ENCODE results near the gene UCHL3. TPM values are rescaled to one million over a fixed set of nuclear protein-coding genes. Genes with fewer than 3 reads are reported as not detected.

The UCHL3 gene
- polyA plus RNA-seq, 1 donor from 2014 or later = 47.1 TPM

DNA sequence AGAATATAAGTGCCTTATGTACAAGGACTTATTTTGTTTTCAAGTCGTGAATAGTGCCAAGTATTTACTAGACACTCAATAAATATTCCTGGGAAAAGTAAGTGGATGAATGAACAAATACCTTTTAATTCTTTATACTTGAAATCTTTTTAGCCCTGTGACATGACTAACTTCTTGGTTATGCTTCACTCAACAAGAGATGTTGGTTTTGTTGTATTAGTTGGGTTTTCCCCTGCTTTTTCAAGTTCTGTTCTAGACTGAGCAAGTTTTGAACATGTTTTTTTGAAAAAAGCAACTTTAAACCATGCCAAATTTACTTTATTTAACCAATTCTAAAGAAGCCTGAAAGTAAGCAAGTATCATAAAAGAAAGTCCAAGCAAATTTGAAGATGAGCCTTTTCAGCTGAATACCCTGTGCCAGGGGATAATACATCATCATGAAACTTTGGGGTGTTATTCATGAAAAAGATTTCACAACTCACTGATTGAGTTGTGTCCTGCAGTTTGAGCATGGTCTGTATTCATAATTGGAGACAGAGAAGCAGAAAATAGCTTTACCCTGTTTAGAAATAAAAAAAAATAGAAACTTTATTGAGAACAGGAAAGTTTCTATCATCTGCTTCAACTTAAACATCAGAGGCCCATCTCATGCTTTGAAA is 97.7 kb downstream of the UCHL3 start:
- Histone ChIP-seq H3F3A (ENCODE audit: insufficient read depth, low read length, poor library complexity, severe bottlenecking) (no peaks in the 10 kb centered on the region), H3K9ac (ENCODE audit: low read length) (no peak overlapping the region), H4K20me1 (ENCODE audit: insufficient read depth) (no peaks in the 10 kb centered on the region), H2AFZ (ENCODE audit: low read depth, low read length) (no peak overlapping the region), H3K36me3 (ENCODE audit: insufficient read depth, low read length) (no peaks in the 10 kb centered on the region), H3K9me2 (ENCODE audit: insufficient read depth, low read length) (no peaks in the 10 kb centered on the region), H3K4me3 (ENCODE audit: low read length) (no peak overlapping the region), H3K4me2 (ENCODE audit: low read length) (no peak overlapping the region), H3K79me2 (replicated peaks; ENCODE audit: insufficient read depth, low read length) (no peaks in the 10 kb centered on the region), H3K27ac (ENCODE audit: low read length) (no peak overlapping the region), H3K27me3 (ENCODE audit: insufficient read depth, low read depth, low read length) (no peaks in the 10 kb centered on the region), H3K9me3 (ENCODE audit: low read length) (no peaks in the 10 kb centered on the region)
- TF ChIP-seq EP300 (conservative IDR thresholded peaks at IDR 0.05; ENCODE audit: poor library complexity, severe bottlenecking) = no peak
- TF ChIP-seq TAF1 (IDR thresholded peaks at IDR 0.05; ENCODE audit: low read depth) = no peak
- no peak for TF ChIP-seq EZH2 (IDR thresholded peaks at IDR 0.05; ENCODE audit: borderline replicate concordance, insufficient read depth, low read length, poor library complexity, severe bottlenecking)
- TF ChIP-seq SMC3 (conservative IDR thresholded peaks at IDR 0.05; ENCODE audit: poor library complexity) = no peak
- no peak for TF ChIP-seq MXI1 (conservative IDR thresholded peaks at IDR 0.05; ENCODE audit: poor library complexity, severe bottlenecking)
- TF ChIP-seq POLR2AphosphoS5 (IDR thresholded peaks at IDR 0.05) = no peak
- no peak for TF ChIP-seq RAD21 (conservative IDR thresholded peaks at IDR 0.05)
- TF ChIP-seq, protein P1, sequence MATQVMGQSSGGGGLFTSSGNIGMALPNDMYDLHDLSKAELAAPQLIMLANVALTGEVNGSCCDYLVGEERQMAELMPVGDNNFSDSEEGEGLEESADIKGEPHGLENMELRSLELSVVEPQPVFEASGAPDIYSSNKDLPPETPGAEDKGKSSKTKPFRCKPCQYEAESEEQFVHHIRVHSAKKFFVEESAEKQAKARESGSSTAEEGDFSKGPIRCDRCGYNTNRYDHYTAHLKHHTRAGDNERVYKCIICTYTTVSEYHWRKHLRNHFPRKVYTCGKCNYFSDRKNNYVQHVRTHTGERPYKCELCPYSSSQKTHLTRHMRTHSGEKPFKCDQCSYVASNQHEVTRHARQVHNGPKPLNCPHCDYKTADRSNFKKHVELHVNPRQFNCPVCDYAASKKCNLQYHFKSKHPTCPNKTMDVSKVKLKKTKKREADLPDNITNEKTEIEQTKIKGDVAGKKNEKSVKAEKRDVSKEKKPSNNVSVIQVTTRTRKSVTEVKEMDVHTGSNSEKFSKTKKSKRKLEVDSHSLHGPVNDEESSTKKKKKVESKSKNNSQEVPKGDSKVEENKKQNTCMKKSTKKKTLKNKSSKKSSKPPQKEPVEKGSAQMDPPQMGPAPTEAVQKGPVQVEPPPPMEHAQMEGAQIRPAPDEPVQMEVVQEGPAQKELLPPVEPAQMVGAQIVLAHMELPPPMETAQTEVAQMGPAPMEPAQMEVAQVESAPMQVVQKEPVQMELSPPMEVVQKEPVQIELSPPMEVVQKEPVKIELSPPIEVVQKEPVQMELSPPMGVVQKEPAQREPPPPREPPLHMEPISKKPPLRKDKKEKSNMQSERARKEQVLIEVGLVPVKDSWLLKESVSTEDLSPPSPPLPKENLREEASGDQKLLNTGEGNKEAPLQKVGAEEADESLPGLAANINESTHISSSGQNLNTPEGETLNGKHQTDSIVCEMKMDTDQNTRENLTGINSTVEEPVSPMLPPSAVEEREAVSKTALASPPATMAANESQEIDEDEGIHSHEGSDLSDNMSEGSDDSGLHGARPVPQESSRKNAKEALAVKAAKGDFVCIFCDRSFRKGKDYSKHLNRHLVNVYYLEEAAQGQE (IDR thresholded peaks at IDR 0.05; ENCODE audit: borderline replicate concordance) = no peak
- TF ChIP-seq, protein P2, sequence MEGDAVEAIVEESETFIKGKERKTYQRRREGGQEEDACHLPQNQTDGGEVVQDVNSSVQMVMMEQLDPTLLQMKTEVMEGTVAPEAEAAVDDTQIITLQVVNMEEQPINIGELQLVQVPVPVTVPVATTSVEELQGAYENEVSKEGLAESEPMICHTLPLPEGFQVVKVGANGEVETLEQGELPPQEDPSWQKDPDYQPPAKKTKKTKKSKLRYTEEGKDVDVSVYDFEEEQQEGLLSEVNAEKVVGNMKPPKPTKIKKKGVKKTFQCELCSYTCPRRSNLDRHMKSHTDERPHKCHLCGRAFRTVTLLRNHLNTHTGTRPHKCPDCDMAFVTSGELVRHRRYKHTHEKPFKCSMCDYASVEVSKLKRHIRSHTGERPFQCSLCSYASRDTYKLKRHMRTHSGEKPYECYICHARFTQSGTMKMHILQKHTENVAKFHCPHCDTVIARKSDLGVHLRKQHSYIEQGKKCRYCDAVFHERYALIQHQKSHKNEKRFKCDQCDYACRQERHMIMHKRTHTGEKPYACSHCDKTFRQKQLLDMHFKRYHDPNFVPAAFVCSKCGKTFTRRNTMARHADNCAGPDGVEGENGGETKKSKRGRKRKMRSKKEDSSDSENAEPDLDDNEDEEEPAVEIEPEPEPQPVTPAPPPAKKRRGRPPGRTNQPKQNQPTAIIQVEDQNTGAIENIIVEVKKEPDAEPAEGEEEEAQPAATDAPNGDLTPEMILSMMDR (IDR thresholded peaks at IDR 0.05; ENCODE audit: poor library complexity, severe bottlenecking) = no peak

DNA sequence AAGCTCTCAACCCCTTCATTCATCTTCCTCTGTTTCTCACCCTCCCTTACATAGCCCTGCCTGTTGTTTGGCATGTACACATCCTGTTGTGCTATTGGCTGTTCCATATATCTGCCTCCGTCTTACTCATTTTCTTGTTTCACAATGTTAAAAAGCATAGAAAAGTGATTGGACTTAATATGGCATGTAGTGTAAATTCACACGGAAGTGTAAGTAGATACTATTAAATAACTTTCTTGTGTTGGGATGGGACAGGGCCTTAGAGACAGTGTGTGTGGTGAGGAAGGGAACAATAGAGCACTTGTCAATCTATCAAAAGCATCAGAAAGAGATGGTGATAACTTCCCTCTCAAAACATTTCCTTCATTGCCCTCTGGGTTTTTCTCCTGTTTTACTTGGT is 98.9 kb downstream of the UCHL3 start:
- no peaks in the 10 kb centered on the region for H3F3A ChIP-seq (ENCODE audit: insufficient read depth, low read length, poor library complexity, severe bottlenecking)
- no peak overlapping the region for H3K9ac ChIP-seq (ENCODE audit: low read length)
- no peaks in the 10 kb centered on the region for H4K20me1 ChIP-seq (ENCODE audit: insufficient read depth)
- H3K27me3 ChIP-seq (ENCODE audit: insufficient read depth, low read depth, low read length) = no peaks in the 10 kb centered on the region
- H3K9me3 ChIP-seq (ENCODE audit: low read length) = no peaks in the 10 kb centered on the region
- H3K4me2 ChIP-seq (ENCODE audit: low read length) = no peak overlapping the region
- no peaks in the 10 kb centered on the region for H3K36me3 ChIP-seq (ENCODE audit: insufficient read depth, low read length)
- H3K9me2 ChIP-seq (ENCODE audit: insufficient read depth, low read length) = no peaks in the 10 kb centered on the region
- no peak overlapping the region for H3K4me3 ChIP-seq (ENCODE audit: low read length)
- no peak overlapping the region for H3K27ac ChIP-seq (ENCODE audit: low read length)
- no peak for TF ChIP-seq SMC3 (conservative IDR thresholded peaks at IDR 0.05; ENCODE audit: poor library complexity)
- no peak for TF ChIP-seq MXI1 (conservative IDR thresholded peaks at IDR 0.05; ENCODE audit: poor library complexity, severe bottlenecking)
- no peak for TF ChIP-seq EZH2 (IDR thresholded peaks at IDR 0.05; ENCODE audit: borderline replicate concordance, insufficient read depth, low read length, poor library complexity, severe bottlenecking)
- no peak for TF ChIP-seq EP300 (conservative IDR thresholded peaks at IDR 0.05; ENCODE audit: poor library complexity, severe bottlenecking)
- TF ChIP-seq, protein P2 (IDR thresholded peaks at IDR 0.05; ENCODE audit: poor library complexity, severe bottlenecking) = no peak
- TF ChIP-seq POLR2AphosphoS5 (IDR thresholded peaks at IDR 0.05) = no peak
- no peak for TF ChIP-seq TAF1 (IDR thresholded peaks at IDR 0.05; ENCODE audit: low read depth)
- no peak for TF ChIP-seq RAD21 (conservative IDR thresholded peaks at IDR 0.05)
- TF ChIP-seq, protein P1 (IDR thresholded peaks at IDR 0.05; ENCODE audit: borderline replicate concordance) = no peak
- no peak overlapping the region for H2AFZ ChIP-seq (ENCODE audit: low read depth, low read length)
- no peaks in the 10 kb centered on the region for H3K79me2 ChIP-seq (replicated peaks; ENCODE audit: insufficient read depth, low read length)
